DND-41 (cell line): ENCODE results near the gene GABRG3.

Source experiments
- EZH2 ChIP-seq: IDR thresholded peaks from 3 replicates; pipeline ENCODE4 v1.6.1; 2012; ENCODE audit warnings: borderline replicate concordance, low read depth, mild to moderate bottlenecking, moderate library complexity, low read length, inconsistent platforms; ENCODE audit not compliant: severe bottlenecking
- TF ChIP-seq, protein P1 (sequence below): IDR thresholded peaks from 2 replicates; pipeline ENCODE4 v1.5.1; 2012; ENCODE audit warnings: borderline replicate concordance, low read length, moderate library complexity, mild to moderate bottlenecking; ENCODE audit not compliant: poor library complexity, severe bottlenecking; ENCODE audit errors: extremely low read depth

DNA sequence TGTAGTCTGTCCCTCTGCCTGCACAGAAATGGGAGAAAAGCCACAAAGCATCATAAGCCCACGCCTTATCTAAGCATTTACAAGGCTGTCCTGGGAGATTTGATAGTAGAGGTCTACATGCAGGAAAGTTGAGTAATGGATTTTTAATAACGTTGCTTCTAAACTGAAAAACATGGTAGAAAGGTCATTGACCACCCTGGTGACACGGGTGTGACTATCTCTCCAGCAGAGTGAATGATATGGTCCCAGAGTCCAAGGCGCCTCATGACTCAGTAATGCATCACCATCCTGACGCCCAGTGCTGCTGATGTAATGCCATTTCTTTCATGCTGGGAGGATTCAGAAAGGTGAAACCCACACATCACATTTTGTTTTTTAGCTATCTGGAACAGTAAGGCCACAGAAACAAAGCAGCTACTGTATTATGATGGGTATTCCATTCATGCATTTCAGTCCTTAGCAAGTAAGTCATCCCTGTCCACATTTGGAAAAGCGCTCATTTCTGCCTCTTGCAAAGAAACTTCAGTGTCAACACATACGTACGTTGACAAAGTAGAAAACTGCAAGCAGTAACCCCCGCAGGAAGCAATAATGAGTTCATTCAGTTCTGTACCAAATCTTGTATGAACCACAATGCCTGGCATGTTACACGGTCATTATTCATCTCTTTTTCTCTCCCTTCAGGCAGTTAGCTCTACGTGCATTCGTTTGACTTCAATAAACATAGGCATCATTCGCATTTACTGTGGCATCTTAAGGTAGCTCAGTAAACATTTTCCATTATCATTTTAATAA lies 483.5 kb downstream of the GABRG3 start:
- TF ChIP-seq, protein P1, sequence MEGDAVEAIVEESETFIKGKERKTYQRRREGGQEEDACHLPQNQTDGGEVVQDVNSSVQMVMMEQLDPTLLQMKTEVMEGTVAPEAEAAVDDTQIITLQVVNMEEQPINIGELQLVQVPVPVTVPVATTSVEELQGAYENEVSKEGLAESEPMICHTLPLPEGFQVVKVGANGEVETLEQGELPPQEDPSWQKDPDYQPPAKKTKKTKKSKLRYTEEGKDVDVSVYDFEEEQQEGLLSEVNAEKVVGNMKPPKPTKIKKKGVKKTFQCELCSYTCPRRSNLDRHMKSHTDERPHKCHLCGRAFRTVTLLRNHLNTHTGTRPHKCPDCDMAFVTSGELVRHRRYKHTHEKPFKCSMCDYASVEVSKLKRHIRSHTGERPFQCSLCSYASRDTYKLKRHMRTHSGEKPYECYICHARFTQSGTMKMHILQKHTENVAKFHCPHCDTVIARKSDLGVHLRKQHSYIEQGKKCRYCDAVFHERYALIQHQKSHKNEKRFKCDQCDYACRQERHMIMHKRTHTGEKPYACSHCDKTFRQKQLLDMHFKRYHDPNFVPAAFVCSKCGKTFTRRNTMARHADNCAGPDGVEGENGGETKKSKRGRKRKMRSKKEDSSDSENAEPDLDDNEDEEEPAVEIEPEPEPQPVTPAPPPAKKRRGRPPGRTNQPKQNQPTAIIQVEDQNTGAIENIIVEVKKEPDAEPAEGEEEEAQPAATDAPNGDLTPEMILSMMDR = no peak
- TF ChIP-seq EZH2 = no peak
